Testis (tissue), 2 donors: ENCODE measurements around the gene METTL25B.

Source experiments
- CTCF ChIP-seq, 3 experiments: fragments of 450-650 bp in 2 of 3; fragments of 200-600 bp in 1 of 3; sonication (generic) in 1 of 3; IDR thresholded peaks; one replicate each; pipeline ENCODE4 v1.5.1; 2016 to 2019; ENCODE audit warnings: antibody characterized with exemption in 3 of 3, mild to moderate bottlenecking in 2 of 3, moderate library complexity in 1 of 3
- POLR2A ChIP-seq: fragments of 450-650 bp; IDR thresholded peaks from one replicate; pipeline ENCODE4 v1.6.1; 2017; ENCODE audit warnings: antibody characterized with exemption, mild to moderate bottlenecking, moderate library complexity

GRCh38 chr1:156709757-156710489, 18.3 kb upstream of the METTL25B start:
- TF ChIP-seq CTCF (IDR thresholded peaks at IDR 0.05), result no peak
- no peak for TF ChIP-seq POLR2A
